PC-3 (cell line): ENCODE results near the gene RFT1.

Experiments used
- EZH2 ChIP-seq: fragments of 300-600 bp; sonication (generic); IDR thresholded peaks from one replicate; pipeline ENCODE4 v1.6.1; 2017; ENCODE audit warnings: antibody characterized with exemption, mild to moderate bottlenecking, low read length; ENCODE audit not compliant: unreplicated experiment
- EZH2phosphoT487 ChIP-seq: fragments of 300-600 bp; sonication (generic); IDR thresholded peaks from 2 replicates; pipeline ENCODE4 v1.6.1; 2018; ENCODE audit warnings: mild to moderate bottlenecking, antibody characterized with exemption, low read length, borderline replicate concordance
- TF ChIP-seq, protein P1 (sequence below): fragments of 300-600 bp; sonication (generic); conservative IDR thresholded peaks from 2 replicates; pipeline ENCODE4 v1.5.1; 2017; ENCODE audit warnings: antibody characterized with exemption, low read depth, mild to moderate bottlenecking, low read length

GRCh38 chr3:53144862-53145712 lies 14.9 kb upstream of the RFT1 start:
- TF ChIP-seq, protein P1, sequence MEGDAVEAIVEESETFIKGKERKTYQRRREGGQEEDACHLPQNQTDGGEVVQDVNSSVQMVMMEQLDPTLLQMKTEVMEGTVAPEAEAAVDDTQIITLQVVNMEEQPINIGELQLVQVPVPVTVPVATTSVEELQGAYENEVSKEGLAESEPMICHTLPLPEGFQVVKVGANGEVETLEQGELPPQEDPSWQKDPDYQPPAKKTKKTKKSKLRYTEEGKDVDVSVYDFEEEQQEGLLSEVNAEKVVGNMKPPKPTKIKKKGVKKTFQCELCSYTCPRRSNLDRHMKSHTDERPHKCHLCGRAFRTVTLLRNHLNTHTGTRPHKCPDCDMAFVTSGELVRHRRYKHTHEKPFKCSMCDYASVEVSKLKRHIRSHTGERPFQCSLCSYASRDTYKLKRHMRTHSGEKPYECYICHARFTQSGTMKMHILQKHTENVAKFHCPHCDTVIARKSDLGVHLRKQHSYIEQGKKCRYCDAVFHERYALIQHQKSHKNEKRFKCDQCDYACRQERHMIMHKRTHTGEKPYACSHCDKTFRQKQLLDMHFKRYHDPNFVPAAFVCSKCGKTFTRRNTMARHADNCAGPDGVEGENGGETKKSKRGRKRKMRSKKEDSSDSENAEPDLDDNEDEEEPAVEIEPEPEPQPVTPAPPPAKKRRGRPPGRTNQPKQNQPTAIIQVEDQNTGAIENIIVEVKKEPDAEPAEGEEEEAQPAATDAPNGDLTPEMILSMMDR, result no peak
- TF ChIP-seq EZH2phosphoT487, result no peak
- no peak for TF ChIP-seq EZH2
